ENCODE data around the gene GPR153. TPM values are rescaled to one million over a fixed set of nuclear protein-coding genes. Genes with fewer than 3 reads are reported as not detected.
"Not testable (repeated sequence)": the region's sequence is repeated elsewhere in the genome, so short reads cannot be mapped to it uniquely, and the experiment has no call there.

GPR153 gene
- polyA plus RNA-seq, 4 donors = 7.2 to 9.3 (median 7.7) TPM

- DNase-seq (ENCODE audit: low read depth in 4 of 4, low spot score in 3 of 4) = no peak
Measured at GRCh38 chr1:6239213-6239752, 21.6 kb downstream of the GPR153 start.

DNA sequence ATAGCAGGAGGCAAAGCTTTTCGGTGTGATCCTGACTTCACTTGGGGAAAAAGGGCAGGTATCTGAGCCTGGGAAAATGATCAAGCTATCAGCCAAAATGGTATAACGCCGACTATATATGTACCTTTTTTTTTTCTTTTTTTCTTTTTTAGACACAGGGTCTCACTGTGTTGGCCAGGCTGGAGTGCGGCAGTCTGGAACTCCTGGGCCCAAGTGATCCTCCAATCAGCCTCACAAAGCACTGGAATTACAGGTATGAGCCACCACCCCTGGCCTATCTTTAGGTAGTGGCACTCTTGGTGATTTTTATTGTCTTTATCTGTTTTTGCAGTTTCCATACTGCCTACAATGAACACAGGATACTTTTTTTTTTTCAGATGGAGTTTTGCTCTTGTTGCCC lies 23.8 kb downstream of the GPR153 start:
- DNase-seq (ENCODE audit: low read depth in 4 of 4, low spot score in 3 of 4) = no peak

- no peak for DNase-seq (ENCODE audit: low read depth in 4 of 4, low spot score in 3 of 4)
Measured at GRCh38 chr1:6235296-6235677, 25.6 kb downstream of the GPR153 start.

DNA sequence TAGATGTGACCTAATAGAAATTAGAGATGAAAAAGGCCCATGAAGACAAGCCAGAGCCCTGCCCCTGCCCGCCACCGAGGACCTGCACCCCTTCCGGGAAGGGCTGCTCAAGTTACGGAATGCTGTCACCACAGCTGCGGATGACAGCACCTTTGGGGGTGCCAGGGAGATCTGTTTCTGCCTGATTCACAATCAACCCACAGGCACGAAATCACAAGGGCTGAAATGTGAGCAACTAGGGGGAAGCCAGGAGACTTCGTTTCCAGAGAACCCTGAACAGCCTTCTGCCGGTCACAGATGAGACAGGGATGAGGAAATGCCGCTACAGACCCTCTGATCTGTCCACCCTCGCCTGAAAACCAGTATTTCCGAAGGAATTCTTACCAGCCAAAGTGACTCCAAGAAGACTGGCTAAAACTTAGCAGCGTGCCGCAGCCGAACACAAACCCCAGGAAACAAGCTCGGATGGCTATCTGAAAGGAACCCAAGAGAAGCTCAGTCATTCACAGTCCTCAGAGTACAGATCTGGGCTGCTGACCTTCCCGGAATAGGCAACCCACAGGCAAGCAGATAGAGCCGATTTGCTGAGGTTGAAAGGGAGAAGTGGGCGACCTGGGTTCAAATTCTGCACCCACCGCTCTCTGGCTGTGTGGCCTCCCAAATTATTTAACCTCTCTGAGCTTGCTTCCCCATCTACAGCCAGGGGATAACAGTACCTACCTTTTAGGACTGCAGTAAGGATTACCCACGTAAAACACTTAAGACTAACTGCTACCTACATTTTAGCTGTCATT lies 26.2 kb downstream of the GPR153 start:
- DNase-seq (ENCODE audit: low read depth in 4 of 4, low spot score in 3 of 4) = no peak

- no peak for DNase-seq (ENCODE audit: low read depth in 4 of 4, low spot score in 3 of 4)
Measured at GRCh38 chr1:6233376-6233775, 27.5 kb downstream of the GPR153 start.

GRCh38 chr1:6225651-6226050 lies 35.2 kb downstream of the GPR153 start:
- DNase-seq (ENCODE audit: low read depth in 4 of 4, low spot score in 3 of 4) = no peak

DNA sequence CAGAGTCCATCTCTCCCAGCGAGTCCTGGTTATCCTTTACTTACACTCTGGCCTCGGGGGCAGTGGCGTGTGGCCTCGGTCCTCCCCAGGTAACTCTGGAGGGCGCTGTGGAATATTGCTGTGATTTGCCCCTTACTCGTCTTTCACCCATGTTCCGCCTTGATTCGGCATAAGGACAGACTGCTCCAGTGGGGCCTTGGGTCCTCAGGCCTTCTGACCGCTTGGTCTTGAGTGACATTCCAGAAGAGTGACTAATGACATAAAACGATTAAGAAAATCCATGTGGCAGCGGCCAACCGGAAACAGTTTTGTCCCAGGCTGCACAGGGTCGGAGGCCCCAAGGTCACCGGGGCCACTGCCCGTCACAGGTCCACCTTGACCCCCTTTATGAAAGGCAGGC lies 36.2 kb downstream of the GPR153 start:
- DNase-seq (ENCODE audit: low read depth in 4 of 4, low spot score in 3 of 4) = no peak

- no peak for DNase-seq (ENCODE audit: low read depth in 4 of 4, low spot score in 3 of 4)
Measured at GRCh38 chr1:6223617-6224016, 37.3 kb downstream of the GPR153 start.

- no peak for DNase-seq (ENCODE audit: low read depth in 4 of 4, low spot score in 3 of 4)
Measured at GRCh38 chr1:6222636-6223035, 38.3 kb downstream of the GPR153 start.

DNA sequence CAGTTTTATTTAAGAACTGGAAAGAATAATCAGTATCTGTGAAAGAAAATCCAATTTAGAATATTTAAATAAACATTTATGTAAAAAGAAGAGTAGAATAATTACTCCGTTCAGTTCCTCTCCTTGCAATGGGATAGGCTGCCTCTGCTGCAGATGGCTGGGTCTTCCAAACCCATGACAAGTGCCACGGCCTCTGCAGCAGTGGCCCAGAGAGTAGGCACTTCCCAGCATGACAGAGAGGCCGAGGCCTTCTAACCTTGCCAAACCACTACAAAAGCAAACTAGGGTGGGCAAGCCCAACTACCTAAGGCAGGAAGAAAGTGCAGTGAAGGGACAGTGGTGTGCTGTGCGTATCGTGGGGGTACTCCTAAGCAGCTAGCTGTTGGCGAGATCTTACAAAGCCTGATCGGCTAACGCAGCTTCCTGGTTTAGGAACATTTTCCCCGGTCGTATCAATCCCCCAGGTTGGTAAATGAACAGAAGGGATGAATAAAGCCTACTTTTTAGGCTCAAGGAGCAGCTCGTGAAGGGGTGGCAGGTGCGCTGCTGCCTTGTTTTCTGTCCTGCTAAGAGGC lies 39.6 kb downstream of the GPR153 start:
- DNase-seq (ENCODE audit: low read depth in 4 of 4, low spot score in 3 of 4) = no peak

- no peak for DNase-seq (ENCODE audit: low read depth in 4 of 4, low spot score in 3 of 4)
Measured at GRCh38 chr1:6220236-6220635, 40.7 kb downstream of the GPR153 start.

DNA sequence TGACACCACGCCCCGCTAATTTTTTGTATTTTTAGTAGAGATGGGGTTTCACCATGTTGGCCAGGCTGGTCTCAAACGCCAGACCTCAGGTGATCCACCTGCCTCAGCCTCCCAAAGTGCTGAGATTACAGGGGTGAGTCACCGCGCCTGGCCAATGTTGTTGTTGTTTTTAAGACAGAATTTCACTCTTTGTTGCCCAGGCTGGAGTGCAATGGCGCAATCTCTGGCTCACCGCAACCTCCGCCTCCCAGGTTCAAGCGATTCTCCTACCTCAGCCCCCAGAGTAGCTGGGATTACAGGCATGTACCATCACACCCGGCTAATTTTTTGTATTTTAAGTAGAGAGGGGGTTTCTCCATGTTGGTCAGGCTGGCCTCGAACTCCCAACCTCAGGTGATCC lies 41.3 kb downstream of the GPR153 start:
- not testable (repeated sequence) for DNase-seq (ENCODE audit: low read depth in 4 of 4, low spot score in 3 of 4)

- no peak for DNase-seq (ENCODE audit: low read depth in 4 of 4, low spot score in 3 of 4)
Measured at GRCh38 chr1:6218375-6219164, 42.3 kb downstream of the GPR153 start.

DNA sequence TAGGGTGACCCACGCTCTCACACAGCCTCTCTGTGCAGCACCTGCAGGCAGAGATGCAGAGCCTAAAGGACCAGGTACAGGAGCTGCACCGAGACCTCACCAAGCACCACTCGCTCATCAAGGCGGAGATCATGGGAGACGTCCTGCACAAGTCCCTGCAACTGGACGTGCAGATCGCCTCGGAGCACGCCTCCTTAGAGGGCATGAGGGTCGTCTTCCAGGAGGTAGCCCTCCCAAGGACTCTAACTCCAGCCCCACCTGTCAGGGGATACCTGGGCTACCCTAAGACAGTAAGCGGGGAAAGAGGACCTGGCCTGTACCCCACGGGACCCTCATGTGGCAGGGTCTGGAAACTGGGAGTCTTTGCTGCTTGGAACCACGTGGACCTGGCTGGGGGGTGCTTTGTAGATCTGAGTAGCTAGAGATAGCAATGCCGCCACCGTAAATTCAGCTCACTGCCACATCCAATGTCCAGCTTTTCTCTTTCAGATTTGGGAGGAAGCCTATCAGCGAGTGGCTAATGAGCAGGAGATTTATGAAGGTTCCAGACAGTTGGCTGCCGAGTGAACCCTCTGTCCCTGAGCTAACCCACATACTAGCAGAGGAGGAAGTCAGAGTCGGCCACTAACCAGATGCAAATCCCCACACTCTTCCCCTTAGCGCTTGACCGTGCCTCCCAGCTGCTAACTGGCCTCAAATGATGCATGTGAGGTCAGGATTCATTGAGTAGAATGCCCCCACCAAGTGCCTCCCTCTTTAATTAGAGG lies 48.5 kb downstream of the GPR153 start:
- no peak for DNase-seq (ENCODE audit: low read depth in 4 of 4, low spot score in 3 of 4)

DNA sequence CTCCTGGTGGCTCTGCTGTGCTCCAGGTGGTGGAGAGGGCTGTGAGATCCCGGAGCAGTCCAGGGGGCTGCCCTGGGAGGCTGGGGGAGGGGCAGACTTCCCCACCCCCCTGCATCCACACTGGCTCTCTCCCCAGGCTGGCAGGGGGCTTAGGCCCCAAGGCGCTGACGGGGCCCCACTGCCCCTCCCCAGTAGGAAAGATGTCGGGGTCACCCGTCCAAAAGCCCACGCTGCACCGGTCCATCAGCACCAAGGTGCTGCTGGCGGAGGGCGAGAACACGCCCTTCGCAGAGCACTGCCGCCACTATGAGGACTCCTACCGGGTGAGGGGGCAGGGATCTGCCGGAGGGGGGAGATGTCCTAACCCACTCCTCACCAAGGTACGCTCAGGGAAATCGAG lies 49.2 kb downstream of the GPR153 start:
- no peak for DNase-seq (ENCODE audit: low read depth in 4 of 4, low spot score in 3 of 4)

GRCh38 chr1:6210591-6211355 lies 50.1 kb downstream of the GPR153 start:
- DNase-seq (ENCODE audit: low read depth in 4 of 4, low spot score in 3 of 4) = no peak

- DNase-seq (ENCODE audit: low read depth in 4 of 4, low spot score in 3 of 4) = no peak
Measured at GRCh38 chr1:6209661-6210580, 51.0 kb downstream of the GPR153 start.

- DNase-seq (ENCODE audit: low read depth in 4 of 4, low spot score in 3 of 4) = no peak
Measured at GRCh38 chr1:6208723-6209660, 51.9 kb downstream of the GPR153 start.
